ENCODE results near the gene CHCHD10. TPM values are rescaled to one million over a fixed set of nuclear protein-coding genes. Genes with fewer than 3 reads are reported as not detected.
A peak's percentile ranks its signal among the peaks of the same experiment; 100 is the strongest.

Gene CHCHD10
- total and polyA plus RNA-seq, 2 of the 13 experiments (the other 11 are each of a cell fraction or from before 2014, with no cell fraction given): 37.0 to 62.8 TPM

DNA sequence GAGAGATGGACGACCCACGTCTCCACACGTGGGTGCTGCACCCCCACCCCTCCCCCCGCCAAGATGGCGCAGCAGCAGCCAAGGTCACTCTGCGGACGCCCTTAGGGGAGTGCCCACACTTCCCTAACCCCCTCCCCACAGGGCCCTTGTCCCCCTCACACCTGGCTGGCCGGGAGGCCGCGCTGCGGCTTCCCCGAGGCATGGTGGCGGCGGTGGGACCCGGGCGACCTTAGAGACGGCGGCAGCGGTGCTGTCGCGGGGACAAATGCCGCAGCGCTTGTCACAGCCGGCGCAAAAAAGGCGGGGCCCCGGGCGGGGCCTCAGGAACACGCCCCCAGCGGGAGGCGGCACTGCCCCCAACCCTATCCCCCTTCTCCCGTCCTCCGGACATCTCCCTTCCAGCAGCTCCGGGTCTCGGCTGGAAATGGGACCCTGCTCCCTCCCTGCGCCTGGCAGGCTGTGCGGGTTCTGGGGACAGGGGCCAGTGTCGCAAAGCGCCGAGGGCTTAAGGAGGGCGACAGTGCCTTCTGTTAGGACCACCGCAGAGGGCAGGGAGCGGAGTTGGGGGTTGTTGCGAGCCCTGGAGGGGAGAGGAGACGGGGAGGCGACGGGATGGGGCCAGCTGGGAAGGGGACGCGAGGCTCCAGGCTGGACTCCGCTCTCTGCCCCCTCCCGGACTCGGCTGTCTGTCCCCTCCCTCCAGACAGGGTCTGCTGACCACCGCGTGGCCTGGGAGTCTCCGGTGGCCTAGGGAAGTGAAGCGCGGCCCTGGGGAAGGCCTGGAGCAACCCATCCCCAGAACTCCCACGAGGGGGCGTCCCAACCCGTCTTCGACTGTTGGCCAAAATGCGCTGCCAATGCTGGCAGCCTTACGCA is at the start of gene CHCHD10 (continued):
- TF ChIP-seq IRF2 (CRISPR knock-in tag; IDR thresholded peaks at IDR 0.05): peak; percentile 56; the same call in 1 of the 2 replicates
- TF ChIP-seq ZNF337 (CRISPR knock-in tag; IDR thresholded peaks at IDR 0.05; ENCODE audit: borderline replicate concordance, low read depth): no peak
- no peak for TF ChIP-seq MAFF (IDR thresholded peaks at IDR 0.05; ENCODE audit: low read depth, low read length)
- peak; percentile 19; the same call in 1 of the 2 replicates for TF ChIP-seq KDM5B (CRISPR knock-in tag; IDR thresholded peaks at IDR 0.05; ENCODE audit: borderline replicate concordance)
- TF ChIP-seq ZNF768 (CRISPR knock-in tag; IDR thresholded peaks at IDR 0.05): peak; percentile 47; the same call in 1 of the 2 replicates
- TF ChIP-seq MZF1 (CRISPR knock-in tag; IDR thresholded peaks at IDR 0.05; ENCODE audit: borderline replicate concordance): no peak
- TF ChIP-seq ZNF547 (CRISPR knock-in tag; IDR thresholded peaks at IDR 0.05): peak; percentile 54; the same call in 1 of the 2 replicates
- no peak for TF ChIP-seq KDM6A (CRISPR knock-in tag; IDR thresholded peaks at IDR 0.05; ENCODE audit: low read depth)
- no peak for TF ChIP-seq TOPORS (CRISPR knock-in tag; IDR thresholded peaks at IDR 0.05)
- TF ChIP-seq MIER3 (CRISPR knock-in tag; IDR thresholded peaks at IDR 0.05; ENCODE audit: borderline replicate concordance): 0 out of 2 replicates have a peak, but pooled peaks have one; percentile 20
- 0 out of 2 replicates have a peak, but pooled peaks have one; percentile 77 for TF ChIP-seq ZNF572 (CRISPR knock-in tag; IDR thresholded peaks at IDR 0.05)
- TF ChIP-seq, protein P1, sequence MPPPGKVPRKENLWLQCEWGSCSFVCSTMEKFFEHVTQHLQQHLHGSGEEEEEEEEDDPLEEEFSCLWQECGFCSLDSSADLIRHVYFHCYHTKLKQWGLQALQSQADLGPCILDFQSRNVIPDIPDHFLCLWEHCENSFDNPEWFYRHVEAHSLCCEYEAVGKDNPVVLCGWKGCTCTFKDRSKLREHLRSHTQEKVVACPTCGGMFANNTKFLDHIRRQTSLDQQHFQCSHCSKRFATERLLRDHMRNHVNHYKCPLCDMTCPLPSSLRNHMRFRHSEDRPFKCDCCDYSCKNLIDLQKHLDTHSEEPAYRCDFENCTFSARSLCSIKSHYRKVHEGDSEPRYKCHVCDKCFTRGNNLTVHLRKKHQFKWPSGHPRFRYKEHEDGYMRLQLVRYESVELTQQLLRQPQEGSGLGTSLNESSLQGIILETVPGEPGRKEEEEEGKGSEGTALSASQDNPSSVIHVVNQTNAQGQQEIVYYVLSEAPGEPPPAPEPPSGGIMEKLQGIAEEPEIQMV (CRISPR knock-in tag; IDR thresholded peaks at IDR 0.05; ENCODE audit: low read depth): peak; percentile 23; the same call in 1 of the 2 replicates
- 0 out of 2 replicates have a peak, but pooled peaks have one; percentile 63 for TF ChIP-seq ZNF616 (CRISPR knock-in tag; IDR thresholded peaks at IDR 0.05; ENCODE audit: low read depth)
- TF ChIP-seq ZNF629 (CRISPR knock-in tag; conservative IDR thresholded peaks at IDR 0.05): no peak
- TF ChIP-seq MATR3 (CRISPR knock-in tag; IDR thresholded peaks at IDR 0.05): no peak
- TF ChIP-seq, protein P2, sequence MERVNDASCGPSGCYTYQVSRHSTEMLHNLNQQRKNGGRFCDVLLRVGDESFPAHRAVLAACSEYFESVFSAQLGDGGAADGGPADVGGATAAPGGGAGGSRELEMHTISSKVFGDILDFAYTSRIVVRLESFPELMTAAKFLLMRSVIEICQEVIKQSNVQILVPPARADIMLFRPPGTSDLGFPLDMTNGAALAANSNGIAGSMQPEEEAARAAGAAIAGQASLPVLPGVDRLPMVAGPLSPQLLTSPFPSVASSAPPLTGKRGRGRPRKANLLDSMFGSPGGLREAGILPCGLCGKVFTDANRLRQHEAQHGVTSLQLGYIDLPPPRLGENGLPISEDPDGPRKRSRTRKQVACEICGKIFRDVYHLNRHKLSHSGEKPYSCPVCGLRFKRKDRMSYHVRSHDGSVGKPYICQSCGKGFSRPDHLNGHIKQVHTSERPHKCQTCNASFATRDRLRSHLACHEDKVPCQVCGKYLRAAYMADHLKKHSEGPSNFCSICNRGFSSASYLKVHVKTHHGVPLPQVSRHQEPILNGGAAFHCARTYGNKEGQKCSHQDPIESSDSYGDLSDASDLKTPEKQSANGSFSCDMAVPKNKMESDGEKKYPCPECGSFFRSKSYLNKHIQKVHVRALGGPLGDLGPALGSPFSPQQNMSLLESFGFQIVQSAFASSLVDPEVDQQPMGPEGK (CRISPR knock-in tag; IDR thresholded peaks at IDR 0.05): peak; percentile 79
- TF ChIP-seq, protein P3, sequence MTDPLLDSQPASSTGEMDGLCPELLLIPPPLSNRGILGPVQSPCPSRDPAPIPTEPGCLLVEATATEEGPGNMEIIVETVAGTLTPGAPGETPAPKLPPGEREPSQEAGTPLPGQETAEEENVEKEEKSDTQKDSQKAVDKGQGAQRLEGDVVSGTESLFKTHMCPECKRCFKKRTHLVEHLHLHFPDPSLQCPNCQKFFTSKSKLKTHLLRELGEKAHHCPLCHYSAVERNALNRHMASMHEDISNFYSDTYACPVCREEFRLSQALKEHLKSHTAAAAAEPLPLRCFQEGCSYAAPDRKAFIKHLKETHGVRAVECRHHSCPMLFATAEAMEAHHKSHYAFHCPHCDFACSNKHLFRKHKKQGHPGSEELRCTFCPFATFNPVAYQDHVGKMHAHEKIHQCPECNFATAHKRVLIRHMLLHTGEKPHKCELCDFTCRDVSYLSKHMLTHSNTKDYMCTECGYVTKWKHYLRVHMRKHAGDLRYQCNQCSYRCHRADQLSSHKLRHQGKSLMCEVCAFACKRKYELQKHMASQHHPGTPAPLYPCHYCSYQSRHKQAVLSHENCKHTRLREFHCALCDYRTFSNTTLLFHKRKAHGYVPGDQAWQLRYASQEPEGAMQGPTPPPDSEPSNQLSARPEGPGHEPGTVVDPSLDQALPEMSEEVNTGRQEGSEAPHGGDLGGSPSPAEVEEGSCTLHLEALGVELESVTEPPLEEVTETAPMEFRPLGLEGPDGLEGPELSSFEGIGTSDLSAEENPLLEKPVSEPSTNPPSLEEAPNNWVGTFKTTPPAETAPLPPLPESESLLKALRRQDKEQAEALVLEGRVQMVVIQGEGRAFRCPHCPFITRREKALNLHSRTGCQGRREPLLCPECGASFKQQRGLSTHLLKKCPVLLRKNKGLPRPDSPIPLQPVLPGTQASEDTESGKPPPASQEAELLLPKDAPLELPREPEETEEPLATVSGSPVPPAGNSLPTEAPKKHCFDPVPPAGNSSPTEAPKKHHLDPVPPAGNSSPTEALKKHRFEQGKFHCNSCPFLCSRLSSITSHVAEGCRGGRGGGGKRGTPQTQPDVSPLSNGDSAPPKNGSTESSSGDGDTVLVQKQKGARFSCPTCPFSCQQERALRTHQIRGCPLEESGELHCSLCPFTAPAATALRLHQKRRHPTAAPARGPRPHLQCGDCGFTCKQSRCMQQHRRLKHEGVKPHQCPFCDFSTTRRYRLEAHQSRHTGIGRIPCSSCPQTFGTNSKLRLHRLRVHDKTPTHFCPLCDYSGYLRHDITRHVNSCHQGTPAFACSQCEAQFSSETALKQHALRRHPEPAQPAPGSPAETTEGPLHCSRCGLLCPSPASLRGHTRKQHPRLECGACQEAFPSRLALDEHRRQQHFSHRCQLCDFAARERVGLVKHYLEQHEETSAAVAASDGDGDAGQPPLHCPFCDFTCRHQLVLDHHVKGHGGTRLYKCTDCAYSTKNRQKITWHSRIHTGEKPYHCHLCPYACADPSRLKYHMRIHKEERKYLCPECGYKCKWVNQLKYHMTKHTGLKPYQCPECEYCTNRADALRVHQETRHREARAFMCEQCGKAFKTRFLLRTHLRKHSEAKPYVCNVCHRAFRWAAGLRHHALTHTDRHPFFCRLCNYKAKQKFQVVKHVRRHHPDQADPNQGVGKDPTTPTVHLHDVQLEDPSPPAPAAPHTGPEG (CRISPR knock-in tag; IDR thresholded peaks at IDR 0.05): peak; percentile 83
- TF ChIP-seq ZNF296 (CRISPR knock-in tag; conservative IDR thresholded peaks at IDR 0.05): peak; percentile 94
- peak; percentile 73; the same call in 1 of the 2 replicates for TF ChIP-seq GZF1 (CRISPR knock-in tag; IDR thresholded peaks at IDR 0.05)
